CD4-positive, alpha-beta T cell treated with Interferon alpha-2 for 1 hour (primary cell): ENCODE data around the gene FAM204A.

ENCODE experiments used
- DNase-seq, 2 donors: peaks; one replicate each; pipeline ENCODE4 v3.0.0-alpha.2; 2020 to 2022

The FAM204A gene

DNA sequence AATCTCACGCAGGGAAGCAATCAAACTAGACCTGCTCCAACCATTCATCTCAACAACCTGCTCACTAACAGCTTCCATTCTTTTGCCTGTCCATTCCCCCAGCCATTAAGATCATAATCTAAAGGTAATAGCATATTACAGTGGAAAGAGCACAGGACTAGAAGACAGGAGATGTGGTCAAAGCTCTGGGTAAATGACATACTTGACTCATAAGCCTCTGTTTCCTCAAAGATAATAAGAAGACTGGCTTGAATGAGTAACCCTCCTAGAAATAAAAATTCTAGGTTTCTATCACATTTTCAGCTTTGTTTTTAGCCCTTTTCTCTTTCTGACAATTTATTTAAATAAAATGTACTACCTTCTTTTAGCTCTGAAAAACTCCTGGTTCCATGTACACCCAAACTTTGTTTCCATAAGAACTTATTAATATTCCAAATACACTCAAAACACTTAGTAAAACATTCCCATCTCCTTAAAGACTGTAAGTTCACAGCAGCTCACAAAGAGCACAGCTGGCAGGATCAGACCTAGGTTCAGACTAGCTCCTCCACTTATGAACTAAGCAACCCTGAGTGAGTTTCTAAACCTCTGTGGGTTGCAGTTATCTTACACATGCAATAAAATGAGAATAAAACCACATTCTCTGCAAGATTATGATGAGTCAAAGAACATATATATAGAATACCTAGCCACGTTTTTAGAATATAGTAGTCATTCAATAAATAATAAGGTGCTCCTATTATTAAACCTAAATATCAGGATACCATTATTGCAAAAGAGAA lies 11.6 kb downstream of the FAM204A start:
- DNase-seq, result no peak

DNA sequence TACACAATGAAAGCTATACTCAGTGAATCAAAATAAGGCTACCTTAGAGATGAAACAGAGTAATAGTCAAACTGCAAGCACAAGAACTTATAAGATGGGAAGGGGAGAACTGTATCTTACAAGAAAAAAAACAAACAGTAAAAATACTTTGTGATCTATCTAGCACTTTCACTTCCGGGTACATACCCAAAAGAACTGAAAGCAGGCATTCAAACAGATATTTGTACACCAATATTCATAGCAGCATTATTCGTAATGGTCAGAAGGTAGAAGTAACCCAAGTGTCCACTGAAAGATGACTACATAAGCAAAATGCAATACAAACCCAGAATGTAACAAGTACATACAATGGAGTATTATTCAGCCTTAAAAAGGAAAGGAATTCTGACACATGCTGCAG lies 18.0 kb downstream of the FAM204A start:
- DNase-seq, result no peak

DNA sequence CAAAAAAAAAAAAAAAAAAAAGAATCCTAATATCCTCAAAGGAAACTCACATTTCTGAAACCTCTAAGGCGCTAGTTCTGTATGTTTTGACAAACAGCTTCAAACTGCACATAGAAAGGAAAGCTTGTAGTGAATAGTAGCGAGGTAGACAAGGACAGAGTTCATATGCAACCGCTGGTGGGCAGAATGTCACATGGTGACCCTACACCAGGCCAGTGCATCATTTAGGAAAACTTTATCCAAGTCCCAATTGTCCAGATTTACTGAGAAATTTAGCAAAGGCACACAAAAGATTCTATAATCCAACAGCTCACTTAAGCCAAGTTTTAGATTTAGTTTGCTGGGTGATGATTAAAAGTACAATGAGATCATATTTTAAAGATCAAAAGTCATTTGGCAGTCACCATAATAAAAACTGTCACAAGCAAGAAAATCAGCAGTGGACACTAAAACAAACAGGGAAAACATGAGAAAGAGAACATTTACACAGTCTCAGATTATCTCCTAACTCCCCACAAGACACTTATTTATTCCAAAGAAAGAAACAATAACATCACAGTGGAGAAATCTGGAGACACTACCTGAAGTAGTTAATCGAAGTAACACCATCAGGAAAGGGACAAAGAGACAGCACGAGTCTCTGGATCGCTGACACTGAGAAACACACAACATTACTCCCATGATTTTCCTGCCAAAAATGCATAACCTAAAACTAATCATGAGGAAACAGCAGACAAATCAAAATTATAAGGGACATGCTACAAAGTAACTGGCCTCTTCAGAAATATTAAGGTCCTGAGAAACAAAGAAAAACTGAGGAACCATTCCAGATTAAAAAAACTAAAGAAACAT lies 20.2 kb downstream of the FAM204A start:
- no peak for DNase-seq

DNA sequence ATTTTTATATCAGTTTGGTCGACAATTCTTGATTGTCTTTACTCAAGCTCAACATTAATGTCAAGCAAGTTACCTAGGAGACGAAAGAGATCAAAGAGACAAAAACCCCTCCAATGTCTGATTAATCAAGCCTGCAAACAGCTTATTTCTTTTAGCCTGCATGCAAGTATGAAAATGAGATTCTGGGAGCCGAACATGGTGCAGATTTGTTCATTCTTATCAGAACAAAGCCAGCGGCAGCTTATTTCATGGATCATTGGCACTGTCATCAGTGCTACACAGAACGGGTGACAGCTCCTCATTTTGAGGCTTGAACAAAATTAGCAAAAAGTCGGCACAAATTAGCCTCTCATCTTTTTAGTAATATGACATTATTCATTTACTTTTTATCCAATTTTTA lies 26.5 kb downstream of the FAM204A start:
- DNase-seq, result no peak

DNA sequence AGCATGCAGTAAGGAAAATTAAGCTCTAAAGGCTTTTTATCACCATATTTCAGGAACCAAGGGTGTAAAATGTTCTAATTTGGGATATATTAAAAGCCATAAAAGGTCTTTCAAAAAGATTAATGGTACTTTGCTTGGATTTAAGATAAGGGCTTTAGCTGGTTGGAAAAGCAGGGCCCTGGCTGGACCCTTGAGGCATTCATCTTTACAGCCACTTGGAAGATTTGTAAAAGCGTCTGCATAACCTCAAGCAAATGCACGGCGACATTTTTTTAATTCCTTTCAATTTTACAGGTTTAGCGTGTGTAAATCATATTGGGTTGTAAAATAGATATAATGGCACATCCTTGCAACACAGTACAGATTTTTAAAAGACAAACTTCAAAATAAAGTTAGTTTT lies 27.2 kb downstream of the FAM204A start:
- DNase-seq, result no peak

DNA sequence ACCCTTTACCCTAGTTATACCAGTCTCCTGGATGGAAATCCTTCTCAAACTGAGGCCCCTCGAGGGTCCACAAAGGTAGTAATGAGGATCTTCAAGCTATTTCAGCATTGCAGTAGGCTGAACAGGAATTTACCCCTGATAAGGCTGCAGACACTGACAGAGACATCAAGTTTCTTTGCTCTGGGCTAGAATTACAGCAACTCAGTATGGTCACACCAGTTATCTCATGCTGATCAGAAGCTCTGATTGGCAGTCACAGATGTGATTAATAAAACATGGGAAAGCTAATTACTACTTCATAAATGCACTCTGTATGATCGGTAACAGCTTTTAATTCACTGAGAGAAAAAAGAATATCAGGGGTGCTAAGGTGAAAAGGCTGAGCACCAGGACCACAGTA lies 30.6 kb downstream of the FAM204A start:
- DNase-seq, result no peak

DNA sequence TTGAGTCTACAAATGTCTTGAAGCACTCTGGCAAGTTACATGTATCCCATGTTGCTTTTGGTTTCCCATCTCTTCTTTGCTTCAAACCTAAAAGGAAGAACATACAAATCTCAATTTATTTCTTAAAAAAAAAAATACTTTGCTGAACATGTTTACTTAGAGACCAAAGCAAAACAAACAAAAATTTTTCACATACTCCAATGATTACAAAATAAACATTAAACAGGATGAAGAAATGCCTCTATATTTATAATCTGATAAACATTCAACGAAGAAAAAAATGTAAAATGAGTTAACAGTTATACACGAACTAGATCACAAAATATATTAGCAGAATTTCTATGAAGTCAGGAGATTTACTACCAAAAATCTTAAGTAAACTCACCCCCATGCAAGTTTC lies 31.3 kb downstream of the FAM204A start:
- DNase-seq, result no peak

DNA sequence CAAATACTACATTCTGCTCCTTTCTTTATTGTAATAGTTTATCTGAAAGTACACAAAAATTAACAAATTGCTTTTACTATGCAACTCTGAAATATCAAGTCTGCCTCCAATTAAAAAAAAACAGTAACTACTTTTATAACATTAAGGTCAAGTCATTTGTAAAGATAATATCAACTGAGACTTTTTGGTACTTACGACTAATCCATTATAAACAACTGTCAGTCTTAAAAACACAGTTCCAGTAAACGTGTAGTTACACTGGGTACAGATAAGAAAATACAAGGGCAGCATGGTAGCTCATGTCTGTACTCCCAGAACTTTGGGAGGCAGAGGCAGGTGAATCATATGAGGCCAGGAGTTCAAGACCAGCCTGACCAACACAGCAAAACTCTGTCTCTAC lies 32.2 kb downstream of the FAM204A start:
- DNase-seq, result no peak

DNA sequence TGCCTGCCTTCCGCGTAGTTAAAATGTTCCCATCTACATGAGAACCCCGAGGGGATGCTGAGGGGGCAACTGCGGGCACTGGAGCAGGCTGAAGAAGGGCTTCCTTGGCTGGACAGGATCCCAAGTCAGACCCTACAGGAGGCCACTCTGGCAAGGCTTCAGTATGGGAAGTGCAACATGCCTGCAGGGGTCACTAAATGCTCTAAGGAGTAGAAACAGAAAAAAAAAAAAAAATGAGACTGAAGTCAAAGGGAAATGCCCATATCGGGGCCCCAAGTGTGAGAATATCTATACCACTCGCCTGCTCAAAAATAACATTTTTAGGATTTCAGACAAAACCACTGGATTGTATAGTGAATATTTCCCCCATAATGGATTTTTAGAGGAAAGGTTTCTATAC lies 33.5 kb downstream of the FAM204A start:
- no peak for DNase-seq

DNA sequence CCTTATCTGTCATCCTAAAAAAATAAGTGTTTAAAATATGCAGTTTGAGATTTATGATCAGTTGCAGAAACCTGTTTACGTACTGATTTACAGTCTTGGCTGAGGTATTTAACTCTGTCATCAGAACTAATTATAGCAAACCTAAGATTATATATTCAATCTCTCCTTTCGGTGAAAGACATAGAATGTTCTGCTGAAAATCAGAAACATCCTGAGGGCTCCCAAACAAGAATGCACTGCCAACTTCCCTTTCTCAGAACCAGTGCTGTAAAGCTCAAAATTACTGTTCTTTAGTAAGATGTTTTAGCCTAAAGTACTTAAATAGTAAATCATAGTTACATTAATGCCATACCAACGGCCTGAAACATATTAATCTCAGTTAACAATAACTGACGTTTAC lies 34.3 kb downstream of the FAM204A start:
- DNase-seq, result no peak

DNA sequence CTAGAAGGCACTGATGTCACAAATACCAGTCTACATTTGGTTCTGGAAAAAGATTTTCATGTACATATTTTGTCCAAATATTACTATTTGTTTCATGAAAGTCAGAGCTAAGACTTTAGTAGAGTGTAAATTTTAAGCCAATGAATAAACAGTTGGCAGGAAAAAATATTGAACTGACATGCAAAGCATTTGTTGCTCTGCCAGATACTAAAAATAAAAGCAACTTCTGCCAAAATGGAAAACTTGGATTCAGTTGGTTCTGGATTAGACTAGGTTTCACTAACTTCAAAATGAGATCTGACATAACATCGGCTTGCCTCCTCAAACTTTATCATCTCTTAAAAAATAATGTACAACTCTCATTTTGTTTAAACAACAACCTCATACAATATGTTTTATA lies 34.9 kb downstream of the FAM204A start:
- no peak for DNase-seq

DNA sequence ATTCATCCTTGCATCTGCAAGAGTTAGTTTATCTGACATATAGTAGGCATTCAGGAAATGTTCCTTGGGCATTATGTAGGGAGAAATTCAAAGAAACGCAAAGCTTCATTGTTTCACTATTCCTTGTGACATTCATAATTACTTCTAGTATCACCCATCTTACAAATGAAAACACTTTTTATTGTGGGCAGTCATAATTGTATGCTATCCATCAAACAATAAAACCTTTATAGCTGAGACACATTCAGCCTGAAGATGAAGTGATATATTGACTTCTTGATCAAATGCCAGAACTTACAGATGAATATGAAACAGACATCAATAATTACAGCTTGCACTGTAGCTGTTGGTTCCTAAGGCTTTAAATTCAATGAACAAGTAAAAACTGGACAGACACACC lies 36.4 kb downstream of the FAM204A start:
- no peak for DNase-seq

DNA sequence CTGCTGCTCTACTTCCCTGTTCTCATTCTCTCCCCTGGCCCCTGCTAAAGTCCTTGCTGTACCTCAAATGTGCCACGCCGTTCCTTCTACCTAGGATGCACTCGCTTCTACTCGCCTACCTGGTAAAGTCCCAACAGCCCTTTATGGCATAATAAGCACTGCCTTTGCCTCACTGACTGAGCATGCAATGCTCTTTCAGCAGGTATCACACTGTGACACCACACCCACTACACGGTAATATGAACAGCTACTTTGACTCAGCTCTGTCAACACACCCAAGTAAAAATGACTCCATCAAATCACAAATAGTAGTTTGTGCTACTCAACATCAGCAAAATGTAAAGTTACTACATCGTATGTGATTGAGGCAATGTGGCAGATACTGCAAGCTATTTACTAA lies 37.6 kb downstream of the FAM204A start:
- DNase-seq, result no peak

DNA sequence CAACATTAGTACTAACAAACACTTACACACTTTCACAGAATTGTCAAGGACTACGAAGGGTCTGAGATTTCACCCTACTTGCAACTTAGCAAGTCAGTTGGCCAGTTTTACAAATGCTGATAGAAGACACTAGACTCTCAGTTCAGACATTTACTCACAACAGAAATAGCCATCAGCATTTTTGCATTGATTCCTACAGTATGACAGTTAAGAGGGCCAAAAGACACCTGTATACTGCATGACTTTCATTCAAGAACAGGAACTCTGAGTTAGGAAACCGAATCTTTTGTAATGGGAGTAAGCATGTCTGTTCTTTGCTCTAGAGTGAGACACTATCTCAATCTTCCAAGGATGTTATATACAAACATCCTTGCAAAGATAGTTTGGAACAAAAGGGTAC lies 40.9 kb downstream of the FAM204A start:
- no peak for DNase-seq

DNA sequence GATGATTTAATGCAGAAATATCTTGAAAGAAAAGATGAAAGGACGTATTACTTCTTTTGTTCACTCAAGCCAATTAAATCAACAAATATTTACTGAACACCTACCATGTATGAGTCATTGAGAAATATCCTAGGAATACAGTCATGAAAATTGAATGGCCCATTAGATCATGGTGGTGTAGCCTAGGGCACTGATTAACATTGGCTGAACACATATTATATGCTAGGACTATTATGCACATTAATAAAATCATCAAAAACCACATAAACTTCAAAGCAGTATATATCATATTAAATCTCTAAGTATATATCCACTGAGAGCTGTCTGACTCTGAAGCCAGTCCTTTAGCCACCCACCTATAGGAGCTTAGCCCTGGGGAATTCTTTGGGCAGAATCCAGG lies 41.8 kb downstream of the FAM204A start:
- DNase-seq, result no peak

DNA sequence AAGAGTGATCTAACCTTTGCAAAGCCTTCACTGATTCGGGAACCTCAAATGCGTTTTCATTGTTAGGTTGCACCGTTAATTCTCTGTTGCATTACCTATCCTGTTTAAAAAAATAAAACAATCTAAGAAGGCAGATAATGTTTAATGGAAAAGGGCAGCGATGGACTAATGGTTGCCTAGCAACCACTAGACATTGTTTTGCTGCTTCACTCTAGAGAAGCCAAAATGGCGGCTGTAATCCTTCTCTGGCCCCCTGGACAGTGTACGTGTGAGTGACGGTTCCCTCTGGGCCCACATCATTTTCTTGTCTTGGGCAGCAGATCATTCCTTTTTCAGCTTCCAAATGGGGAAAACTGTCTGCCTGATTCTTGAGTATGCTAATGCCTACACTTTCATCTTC lies 43.3 kb downstream of the FAM204A start:
- DNase-seq, result no peak

DNA sequence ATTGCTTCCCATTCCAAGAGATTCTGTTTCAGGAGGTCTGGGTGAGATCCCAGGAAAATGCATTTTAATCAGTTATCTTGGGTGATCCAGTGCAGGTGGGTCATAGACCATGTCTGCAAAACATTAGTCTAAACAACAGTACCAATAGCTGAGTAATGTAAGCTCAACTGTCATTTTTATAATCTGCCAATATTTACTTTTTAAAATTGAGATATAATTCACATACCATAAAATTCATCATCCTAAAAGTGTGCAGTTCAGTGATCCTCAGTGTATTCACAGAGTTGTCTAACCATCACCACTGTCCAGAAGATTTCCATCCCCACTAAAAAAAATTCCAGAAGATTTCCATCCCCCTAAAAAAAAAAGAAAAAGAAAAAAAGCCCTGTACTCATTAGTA lies 51.0 kb downstream of the FAM204A start:
- no peak for DNase-seq

DNA sequence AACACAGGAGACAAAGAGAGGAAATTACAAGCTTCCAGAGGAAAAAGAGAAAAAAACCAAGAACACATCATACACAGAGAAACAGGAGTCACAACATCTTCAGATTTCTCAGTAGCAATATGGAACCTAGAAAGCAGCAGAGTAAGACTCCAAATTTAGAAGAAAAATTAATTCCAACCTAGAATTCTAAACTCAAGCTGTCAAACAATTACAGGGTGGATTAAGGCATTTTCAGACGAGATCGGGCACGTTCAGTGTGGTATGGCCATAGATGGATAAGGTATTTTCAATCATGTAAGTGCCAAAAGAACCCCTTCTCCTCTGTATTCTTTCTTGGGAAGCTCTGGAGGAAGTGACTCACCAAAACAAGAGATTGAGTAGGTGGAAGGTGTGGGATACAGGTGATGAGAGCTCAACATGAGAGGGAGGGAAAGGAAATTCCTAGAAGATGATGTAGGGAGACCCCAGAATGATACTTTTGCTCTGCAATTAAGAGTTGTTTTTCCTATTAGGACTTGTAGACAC lies 51.6 kb downstream of the FAM204A start:
- no peak for DNase-seq

DNA sequence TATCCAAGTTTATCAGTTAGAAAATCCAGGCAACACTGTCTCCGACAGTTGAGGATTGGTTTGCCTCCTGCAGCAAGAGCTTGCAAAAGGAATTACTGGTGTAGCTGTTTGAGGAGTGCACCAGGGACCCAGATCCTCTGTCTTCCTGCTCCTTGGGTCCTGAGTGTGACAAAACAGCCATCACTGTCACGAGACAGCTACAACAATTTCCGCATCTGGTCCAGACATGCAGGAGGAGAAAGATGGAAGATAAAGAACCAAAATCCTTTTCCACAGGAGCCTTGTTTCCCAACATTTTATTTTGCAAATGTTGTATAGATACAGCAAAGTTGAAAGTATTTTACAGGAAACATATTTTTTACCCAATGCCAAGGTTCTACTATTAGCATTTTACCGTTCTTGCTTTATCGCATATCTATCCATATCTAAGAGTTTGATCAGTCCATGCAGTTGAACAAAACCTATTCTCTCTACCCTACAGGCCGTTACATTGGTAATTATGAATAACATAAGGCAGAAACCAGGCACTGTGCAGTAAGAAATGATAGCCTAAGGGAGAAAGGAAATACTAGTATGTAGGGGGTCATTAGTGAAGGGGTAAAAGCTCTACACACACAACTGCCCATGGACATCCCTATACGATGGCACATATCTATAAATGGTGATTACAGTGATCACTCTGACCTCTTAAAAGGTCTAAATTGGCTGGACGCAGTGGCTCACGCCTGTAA lies 54.9 kb downstream of the FAM204A start:
- DNase-seq, result no peak

DNA sequence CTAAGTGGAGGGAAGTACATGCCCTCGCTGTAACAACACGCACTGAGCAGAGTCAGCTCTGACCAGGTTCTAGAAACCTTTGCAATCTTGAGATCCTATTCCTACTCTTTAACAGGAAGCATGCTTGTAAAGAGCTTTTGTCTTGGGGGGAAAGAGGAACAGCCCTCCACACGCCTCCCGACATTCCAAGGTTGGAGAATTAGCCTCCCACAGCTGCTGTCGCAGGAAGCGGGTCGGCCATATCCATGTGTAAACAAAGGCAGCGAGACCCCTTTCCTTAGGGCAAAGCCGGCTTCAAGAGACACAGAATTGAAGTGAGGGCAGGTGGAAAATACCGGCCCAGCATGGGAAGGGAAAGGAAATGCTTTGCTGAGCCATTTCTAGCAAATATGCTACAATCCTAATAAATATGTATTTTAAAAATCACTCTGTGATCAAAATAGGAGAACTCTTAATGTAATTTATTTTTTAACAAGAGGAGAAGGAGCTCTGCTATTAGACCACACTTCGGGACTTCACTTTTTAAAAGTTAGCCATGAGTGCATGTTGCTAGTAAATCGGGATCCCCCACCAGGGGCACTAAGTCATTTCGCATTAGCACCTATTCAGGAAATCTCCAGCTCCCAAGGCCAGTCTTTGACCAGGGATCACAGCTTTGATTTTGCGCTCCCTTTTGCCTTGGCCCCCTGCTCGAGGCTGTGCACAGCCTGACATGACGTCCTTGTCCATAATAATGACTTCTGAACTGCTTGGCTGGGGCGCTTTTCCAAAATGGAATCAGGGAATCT lies 55.9 kb downstream of the FAM204A start:
- no peak for DNase-seq

DNA sequence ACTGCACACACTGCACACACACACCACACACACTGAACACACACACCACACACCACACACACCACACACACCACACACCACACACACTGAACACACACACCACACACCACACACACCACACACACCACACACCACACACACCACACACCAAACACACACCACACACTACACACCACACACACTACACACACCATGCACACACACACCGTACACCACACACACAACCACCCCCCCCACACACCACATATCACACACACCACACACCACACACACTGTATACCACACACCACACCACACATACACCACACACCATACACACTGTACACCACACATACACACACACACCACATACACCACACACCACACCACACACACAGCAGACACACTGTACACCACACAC lies 59.5 kb downstream of the FAM204A start:
- no peak for DNase-seq

DNA sequence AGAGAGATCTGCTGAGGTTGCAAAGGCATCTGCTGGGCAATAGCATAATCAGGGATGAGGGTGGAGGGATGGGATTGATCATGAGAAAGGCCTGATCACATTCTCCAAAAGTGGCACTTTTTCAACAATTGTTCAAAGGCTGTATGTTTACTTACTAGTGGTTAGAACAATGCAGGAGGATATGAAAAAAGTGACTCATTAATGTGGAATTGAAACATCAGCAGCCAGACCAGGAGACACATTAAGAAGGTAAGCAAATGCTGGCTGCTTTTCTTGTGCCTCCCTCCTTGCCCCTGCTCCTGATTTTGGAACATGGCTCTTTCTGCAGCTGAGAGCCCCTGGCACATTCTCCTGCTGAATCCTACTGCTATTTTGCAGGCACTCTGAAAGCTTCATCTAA lies 63.5 kb downstream of the FAM204A start:
- no peak for DNase-seq

DNA sequence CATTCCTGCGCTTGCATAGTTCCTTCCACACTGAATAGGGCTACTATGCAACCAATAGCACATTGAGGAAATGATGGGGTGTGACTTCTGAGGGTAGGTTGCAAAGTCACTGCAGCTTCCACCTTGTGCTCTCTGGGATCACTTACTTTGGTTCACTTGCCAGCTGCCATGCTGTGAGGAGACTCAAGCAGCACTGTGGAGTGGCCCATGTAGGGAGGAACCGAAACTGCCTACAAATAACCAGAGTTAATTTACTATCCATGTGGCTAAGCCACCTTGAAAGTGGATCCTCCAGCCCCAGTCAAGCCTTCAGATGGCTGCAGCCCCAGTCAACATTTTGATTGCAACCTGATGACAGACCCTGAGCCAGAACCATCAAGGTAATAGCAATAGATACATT lies 64.3 kb downstream of the FAM204A start:
- no peak for DNase-seq
